Activated naive CD8-positive, alpha-beta T cell treated with anti-CD3 and anti-CD28 coated beads, Interleukin-2, amount 50 U/mL, for 16 hours (primary cell): ENCODE data around the gene PRKCD.
A peak's percentile ranks its signal among the peaks of the same experiment; 100 is the strongest.

Experiments used
- DNase-seq: peaks from one replicate; pipeline ENCODE4 v3.0.0-alpha.2; 2020; ENCODE audit warnings: low read depth, low spot score

Gene PRKCD

GRCh38 chr3:53216723-53217122 lies 55.7 kb downstream of the PRKCD start:
- no peak for DNase-seq

DNA sequence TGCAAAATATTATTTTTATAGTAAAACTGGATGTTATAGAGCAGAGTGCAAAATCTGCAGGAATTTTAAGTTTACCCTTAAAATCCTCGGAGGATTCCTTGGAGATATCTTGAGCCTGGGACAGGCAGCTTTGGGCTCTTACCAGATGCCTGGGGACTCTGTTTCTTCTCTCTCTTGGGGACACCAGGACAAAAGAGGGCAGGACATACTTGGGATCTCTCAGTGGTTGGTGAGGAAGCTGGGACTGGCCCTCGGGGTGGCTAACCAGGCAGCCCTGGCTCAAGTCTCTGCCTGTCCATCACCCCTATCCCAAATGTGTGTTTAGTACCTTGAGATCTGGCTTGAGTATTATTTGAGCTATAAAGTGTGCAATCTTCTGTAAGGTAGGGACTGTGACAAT lies 56.2 kb downstream of the PRKCD start:
- DNase-seq, result no peak

DNA sequence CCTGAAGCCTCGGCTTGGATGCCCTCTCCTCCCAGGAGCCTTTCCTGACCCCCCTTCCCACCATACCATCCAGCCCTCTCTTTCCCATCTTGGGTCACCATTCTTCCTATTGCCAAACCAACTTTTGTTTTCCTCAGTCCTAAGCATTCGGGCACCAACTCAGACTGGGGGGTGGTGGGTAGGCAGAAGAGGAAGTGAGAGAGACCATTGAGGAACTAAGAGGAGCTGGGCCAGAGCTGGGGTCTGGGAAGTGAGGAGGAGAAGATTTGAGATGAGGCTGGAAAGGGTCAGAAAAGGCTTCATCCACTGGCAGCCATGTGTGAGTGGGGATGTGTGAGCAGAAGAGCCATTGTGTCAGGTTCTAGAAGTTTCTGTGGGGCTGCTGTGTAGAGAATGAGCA lies 57.1 kb downstream of the PRKCD start:
- DNase-seq, result no peak

GRCh38 chr3:53219895-53220483 lies 59.0 kb downstream of the PRKCD start:
- DNase-seq, result peak; percentile 63

DNA sequence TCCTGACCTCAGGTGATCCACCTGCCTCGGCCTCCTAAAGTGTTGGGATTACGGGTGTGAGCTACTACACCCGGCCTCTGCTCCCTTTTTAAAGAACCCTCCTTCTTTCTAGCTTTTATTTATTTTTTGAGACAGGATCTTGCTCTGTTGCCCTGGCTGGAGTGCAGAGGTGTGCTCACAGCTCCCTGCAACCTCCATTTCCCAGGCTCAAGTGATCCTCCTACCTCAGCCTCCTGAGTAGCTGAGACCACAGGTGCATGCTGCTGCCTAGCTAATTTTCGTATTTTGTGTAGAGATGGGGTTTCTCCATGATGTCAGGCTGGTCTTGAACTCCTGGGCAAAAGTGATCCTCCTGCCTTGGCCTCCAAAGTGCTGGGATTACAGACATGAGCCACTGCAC lies 60.3 kb downstream of the PRKCD start:
- no peak for DNase-seq

- DNase-seq, result no peak
Observed at GRCh38 chr3:53221827-53222182, 60.8 kb downstream of the PRKCD start.

DNA sequence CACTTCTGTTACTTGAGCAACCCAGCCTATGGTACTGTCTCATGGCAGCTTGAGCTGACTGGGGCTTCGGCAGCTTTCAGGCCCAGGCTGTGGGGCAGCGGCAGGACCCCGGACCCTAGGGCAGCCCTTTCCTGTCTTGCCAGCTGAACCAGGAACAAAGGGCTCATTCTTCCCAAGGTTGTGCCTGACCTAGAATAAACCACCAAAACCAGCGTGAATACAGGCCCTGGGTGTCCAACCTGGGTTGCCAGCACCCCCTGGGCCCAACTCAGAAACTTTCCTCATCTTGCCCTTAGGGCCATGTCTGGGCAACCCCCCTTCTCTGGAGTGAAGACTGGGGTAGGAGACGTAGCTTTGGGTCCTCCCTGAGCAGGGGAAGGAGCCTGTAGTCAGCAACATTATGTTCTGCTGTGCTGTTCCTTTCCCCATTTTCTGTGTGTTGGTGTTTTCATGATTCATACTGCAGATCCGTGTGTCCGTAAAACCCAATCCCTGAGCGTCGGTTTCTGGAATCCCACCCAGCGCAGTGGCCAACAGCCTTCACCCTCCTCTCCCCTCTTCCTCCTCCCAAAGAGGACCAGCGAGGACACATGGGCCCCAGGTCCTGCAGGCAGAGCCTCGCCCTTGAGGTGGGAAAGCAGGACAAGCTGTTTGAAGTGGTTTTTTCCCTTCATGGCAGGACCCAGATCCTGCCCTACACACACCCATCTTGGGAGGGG lies 61.3 kb downstream of the PRKCD start:
- DNase-seq, result no peak

- no peak for DNase-seq
Observed at GRCh38 chr3:53223025-53223424, 62.0 kb downstream of the PRKCD start.

- no peak for DNase-seq
Observed at GRCh38 chr3:53223541-53223966, 62.5 kb downstream of the PRKCD start.

- no peak for DNase-seq
Observed at GRCh38 chr3:53224026-53224425, 63.0 kb downstream of the PRKCD start.

- no peak for DNase-seq
Observed at GRCh38 chr3:53224536-53224935, 63.5 kb downstream of the PRKCD start.

- no peak for DNase-seq
Observed at GRCh38 chr3:53225181-53225580, 64.2 kb downstream of the PRKCD start.

GRCh38 chr3:53225651-53226050 lies 64.6 kb downstream of the PRKCD start:
- DNase-seq, result no peak

DNA sequence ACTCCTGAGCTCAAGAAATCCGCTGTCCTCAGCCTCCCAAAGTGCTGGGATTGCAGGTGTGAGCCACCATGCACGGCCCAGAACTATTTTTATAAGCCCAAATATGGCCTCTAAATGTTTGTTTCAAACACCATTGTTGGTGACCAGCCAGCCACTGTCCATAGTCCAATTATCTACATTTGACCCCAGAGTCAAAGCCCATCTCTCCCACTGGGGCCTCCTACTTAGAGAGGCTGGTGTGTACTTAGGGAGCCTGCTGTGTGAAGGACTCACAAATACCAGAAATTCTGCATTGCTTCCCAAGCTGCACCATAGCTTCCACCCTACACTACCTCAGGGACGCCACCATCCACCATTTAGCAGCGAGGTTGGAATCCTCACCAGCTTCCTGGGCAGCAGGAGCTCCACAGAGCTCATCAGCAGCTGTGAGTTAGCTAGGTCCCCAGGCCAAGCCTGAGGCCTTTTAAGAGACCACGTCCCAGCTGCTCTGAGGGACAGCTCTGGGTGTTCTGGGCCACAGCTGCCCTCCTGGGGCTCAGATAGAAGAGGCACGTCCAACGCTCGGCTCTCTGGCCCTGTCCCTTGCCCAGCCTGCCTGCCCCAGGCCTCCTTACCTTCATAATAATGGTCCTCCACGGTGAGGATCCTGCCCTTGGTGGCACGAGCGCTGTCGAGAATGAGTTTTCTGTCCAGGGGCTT lies 65.3 kb downstream of the PRKCD start:
- DNase-seq, result no peak

DNA sequence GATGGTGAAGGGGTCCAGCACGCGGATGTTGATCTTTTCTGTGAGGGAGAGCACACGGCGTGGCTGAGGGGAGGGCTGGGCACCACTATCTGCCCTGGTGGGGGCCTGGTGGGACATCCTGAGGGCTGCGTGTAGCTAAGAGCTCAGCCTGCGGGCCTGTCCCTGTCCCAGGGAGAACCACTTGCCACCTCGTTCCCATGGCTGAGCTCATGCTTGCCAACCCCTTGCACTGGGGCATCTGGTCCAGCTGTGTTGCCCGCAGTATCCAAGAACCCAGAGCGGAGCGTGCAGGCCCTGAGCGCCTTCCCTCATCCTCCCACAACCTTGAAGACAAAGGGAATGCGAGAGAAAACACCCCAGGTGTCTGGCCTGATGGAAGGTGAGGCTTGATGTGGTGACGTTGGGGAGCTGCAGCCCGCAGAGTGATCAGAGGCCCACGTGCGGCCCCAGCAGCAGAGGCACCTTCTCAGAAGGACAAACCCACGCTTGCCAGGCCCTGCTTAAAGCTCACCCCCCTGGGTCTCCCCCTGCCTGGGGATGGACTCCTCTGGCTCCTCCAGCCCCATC lies 65.9 kb downstream of the PRKCD start:
- no peak for DNase-seq

- DNase-seq, result no peak
Observed at GRCh38 chr3:53227993-53228885, 67.2 kb downstream of the PRKCD start.

GRCh38 chr3:53229171-53229570 lies 68.2 kb downstream of the PRKCD start:
- no peak for DNase-seq

DNA sequence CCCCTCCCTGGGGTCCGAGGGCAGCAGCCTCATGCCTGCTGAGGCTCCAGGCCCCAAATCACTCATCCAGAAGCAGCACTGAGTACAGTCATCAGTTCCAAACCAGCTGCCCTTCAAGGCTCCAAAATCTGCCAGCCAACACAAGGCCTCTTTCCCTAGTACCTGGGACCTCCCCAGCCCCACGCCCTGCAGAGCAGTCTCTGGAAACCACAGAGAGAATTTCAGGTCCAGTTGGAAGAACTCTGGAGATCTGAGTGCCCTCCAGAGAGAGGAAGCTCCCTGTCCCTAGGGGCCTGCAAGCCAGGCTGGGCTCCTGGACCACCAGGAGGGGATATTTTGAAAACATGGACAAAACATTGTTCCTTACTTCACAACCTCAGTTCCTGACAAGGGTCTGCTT lies 68.6 kb downstream of the PRKCD start:
- DNase-seq, result no peak

GRCh38 chr3:53230041-53230621 lies 69.1 kb downstream of the PRKCD start:
- no peak for DNase-seq

GRCh38 chr3:53230789-53231188 lies 69.8 kb downstream of the PRKCD start:
- no peak for DNase-seq
